ENCODE measurements around the gene TAF1C.
"Not testable (repeated sequence)": the region's sequence is repeated elsewhere in the genome, so short reads cannot be mapped to it uniquely, and the experiment has no call there.

Gene TAF1C

DNA sequence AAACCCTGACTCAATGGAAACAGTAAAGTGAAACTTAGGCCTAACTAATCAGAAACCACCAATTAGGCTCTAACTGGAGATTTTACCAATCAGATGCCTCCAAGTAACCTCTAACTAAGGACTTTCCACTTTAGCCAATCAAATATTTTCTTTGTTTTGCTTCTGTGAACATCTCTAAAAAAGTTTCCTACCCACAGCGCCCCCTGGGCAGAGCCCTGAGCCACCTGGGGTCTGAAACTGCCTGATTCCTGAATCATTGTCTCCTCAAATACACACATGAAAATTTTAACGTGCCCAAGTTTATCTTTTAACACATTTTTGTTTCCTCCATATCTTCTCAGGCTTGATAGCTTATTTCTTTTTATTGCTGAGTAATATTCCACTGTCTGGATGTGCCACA lies 23.1 kb upstream of the TAF1C start:
- ATAC-seq, result no peak

GRCh38 chr16:84207879-84208278 lies 21.0 kb upstream of the TAF1C start:
- ATAC-seq, result no peak

DNA sequence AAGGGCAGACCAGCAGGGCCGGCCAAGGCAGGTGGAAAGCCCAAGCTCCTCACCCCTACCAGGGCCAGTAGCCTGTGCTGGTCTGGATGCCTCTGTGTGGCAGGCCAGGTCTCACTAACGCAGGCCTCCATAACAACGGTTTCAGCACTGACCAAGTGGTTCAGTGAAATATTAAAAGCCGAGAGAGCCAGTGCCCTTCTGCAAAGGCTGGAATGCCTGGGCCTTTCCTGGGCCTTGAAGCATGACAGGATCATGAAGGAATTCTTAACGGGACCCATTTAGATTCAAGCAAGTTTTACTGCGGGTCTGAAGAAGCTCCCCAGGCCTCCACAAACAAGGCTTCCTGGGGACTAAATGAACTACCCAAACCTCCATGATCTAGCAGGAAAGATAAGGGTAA lies 20.4 kb upstream of the TAF1C start:
- no peak for ATAC-seq

DNA sequence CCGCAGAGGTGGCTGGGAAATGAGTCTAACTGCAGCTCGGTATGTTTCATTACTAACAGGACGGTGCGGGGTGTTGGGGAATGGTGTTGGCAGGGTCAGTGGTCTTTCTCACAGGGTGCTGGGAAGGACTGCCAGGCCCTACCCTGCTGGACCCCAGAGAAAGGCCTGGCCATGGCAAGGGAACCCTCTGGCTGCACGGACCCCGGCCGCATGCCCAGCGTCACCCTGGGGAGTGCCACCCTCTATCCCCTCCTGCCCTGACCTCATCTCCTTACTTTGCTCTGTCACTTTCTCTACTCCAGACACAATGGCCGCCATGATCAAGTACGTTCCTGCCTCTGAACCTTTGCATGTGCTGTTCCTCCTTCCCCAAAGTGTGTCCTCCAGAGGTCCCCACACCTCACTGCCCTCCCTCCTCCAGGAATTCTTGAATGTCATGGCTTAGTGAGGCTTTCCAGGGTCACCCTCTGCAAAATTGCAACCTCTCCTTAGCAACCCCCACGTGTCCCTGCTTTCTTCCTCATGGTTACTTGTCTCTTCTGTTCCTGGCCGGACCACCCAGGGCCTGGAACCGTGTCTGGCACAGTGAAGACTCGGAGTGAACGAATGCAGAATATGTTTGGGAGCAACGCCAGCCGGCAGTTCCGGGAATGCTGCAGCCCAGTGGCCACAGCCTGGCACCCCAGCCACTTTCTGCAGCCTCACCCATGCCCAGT lies 19.3 kb upstream of the TAF1C start:
- no peak for ATAC-seq

DNA sequence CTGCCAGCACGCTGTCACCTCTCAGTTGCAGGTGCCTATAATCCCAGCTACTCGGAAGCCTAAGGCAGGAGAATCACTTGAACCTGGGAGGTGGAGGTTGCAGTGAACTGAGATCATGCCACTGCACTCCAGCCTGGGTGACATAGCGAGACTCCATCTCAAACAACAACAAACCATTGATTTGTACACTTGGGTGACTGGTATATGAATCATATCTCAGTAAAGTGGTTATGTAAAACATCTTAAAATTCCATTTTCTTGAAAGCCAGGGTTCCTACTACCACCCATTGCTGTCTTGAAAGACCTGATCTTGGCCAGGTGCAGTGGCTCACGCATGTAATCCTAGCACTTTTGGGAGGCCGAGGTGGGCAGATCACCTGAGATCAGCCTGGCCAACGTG lies 18.3 kb upstream of the TAF1C start:
- not testable (repeated sequence) for ATAC-seq

- ATAC-seq, result not testable (repeated sequence)
Measured at GRCh38 chr16:84204551-84204950, 17.7 kb upstream of the TAF1C start.

- ATAC-seq, result no peak
Measured at GRCh38 chr16:84199861-84200260, 13.0 kb upstream of the TAF1C start.

DNA sequence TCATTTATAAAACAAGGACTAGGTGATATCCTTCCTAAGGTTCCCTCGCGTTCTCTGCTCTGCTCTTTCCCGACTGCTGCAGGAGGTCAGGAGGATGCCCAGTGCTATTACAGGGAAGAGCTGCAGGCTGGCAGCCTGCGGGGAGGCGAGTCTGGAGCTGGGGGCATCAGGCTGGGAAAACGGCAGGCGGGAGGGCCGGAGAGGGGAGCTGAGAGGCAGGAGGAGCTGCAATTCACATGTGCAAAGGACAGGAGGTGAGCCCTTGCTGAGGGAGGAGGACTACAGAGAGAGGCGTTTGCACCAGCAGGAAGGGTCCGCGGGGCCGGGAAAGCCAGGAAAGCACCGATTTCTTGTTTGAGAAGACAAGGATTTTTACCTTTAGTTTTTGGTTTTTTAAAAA lies 12.2 kb upstream of the TAF1C start:
- ATAC-seq, result no peak

- ATAC-seq, result no peak
Measured at GRCh38 chr16:84198401-84198800, 11.5 kb upstream of the TAF1C start.

DNA sequence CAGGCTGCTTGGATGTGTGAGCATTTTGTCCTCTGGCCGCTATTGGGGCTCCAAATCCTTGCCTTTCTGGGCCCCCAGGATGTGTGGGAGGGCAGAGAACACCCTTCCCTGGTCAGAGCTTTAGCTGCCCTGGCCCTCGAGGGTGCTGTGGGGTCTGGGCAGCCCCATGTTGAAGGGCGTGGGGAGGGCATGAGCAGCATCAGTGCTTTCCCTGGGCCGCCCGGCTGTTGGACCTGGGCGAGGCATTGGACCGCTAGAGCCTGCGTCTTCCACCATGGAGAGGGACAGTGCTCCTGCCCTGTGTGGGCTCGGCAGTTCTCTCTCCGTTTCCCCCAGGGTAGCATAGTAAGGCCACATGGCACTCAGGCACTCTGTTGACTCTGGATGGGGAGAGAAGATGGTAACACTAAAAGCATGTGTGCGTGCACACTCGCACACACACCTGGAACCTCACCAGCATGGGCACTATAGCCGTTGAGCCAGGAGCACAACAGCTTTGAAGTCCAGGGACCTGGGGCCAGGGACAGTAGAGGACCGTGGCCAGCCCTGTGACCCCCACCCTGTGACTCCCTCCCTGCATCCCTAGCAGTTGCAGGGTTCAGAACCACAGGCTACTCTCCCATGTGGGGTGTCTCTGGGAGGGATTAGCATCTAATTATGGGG lies 10.7 kb upstream of the TAF1C start:
- ATAC-seq, result no peak

DNA sequence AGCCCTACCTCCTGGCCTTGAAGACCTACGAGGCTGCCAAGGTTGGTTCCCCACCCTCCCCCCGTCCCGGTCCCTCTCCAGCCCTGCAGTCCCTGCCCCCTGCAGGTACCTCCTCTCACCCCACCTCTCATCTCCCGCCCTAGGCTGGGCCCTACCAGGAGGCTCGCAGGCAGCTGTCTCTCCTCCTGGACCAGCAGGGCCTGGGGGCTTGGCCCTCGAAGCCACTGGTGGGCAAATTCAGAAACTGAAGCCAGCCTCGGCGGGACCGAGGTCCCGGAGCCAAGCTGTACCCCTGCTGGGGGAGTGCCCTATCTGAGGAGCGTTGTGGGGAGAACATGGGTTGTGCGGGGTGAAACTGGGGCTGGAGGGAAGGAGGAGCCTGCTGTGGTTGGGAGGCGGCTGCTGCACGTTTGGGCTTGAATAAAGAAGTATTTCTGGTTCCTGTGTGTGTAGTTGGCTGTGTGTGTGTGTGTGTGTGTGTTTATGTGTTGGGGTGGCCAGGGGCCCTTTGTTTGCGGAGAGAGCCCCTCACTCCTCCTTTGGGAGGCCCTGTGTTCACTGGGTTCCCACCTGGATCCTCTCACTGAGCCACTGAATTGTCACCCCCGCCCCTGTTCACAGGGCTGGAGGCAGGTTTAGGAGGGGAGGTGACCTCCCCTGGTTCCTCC lies 10.0 kb upstream of the TAF1C start:
- ATAC-seq, result no peak

DNA sequence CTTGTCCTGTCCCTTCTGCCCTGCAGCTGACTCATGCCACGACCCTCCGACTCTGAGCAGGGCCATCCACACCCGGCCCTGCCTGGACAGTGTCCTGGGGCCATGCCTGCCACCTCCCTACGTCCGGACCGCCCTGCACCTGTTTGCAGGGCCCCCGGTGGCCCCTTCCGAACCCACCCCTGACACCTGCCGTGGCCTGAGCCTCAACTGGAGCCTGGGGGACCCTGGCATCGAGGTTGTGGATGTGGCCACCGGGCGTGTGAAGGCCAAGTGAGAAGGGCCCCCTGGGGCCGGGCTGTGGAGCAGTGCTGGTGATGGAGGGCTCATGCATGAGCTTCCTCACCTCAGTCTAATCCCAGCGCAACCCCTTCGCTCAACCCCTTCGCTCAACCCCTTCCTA lies 9.2 kb upstream of the TAF1C start:
- ATAC-seq, result no peak

- no peak for ATAC-seq
Measured at GRCh38 chr16:84195201-84196093, 8.6 kb upstream of the TAF1C start.

- peak; percentile 57 to 72 for ATAC-seq
Measured at GRCh38 chr16:84194470-84195200, 7.8 kb upstream of the TAF1C start.

- ATAC-seq, result peak; percentile 15 to 36
Measured at GRCh38 chr16:84194018-84194417, 7.2 kb upstream of the TAF1C start.

DNA sequence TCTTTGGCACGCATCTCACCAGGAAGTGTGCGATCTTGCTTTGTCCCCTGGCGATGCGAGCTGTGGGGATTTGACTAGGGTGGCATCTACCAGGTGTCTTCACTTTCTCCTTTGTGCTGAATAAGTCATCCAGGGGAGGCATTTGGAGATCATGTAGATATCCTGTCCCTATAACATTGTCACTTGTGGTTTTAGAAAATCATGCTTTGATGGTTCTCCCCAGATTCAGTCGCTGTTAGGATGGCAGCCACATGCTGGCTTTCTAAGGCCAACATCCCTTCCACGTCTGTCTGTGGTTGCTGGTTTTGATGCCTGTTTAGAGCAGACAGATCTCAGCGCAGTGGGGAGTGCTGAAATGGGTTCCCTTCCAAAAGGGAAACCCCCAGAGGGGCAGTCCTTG lies 6.6 kb upstream of the TAF1C start:
- ATAC-seq, result peak in 1 of 2 donors; percentile 15

DNA sequence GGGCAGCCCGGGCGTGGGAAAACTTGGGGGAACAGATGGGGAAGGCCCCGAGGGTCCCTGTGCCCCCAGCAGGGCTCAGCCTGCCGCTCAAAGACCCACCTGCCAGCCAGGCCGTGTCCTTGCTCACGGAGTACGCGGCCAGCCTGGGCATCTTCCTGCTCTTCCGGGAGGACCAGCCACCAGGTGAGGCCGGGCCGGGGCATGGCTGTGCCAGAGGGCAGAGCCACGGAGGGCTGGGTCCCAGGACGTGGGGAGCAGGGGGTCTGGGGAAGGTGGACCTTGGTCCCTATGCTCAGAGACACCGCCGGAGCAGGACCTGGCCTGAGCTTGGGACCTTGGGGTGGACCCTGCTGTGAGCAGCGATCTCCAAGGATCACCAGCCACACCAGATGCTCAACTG lies 4.6 kb upstream of the TAF1C start:
- ATAC-seq, result no peak

- ATAC-seq, result no peak
Measured at GRCh38 chr16:84190731-84191388, 4.0 kb upstream of the TAF1C start, which contains the start of gene ADAD2. ADAD2 (plus strand) TSS chr16:84191157; CDS start chr16:84191231, 74 bp downstream.

DNA sequence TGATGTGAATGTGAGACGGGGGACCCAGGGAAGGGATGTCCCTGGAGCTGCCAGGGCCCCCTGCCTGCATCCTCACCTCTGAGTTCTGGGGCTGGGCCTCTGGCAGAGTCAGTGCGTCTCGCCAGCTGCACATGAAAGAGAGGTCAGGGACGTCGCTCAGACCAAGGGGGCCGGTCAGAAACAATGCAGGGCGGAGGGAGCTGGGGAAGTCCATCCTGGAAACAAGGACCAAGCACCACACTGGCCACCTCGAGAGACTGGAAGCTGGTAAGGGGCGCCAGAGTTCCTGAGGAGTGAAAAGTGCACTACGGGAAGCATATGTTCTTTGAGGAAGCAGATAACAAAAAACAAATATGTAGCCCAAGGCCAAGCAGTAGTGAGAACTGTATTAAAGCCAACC lies 2.1 kb downstream of the TAF1C start:
- no peak for ATAC-seq

GRCh38 chr16:84183911-84184591 lies 2.8 kb downstream of the TAF1C start:
- ATAC-seq, result no peak

GRCh38 chr16:84183572-84183875 lies 3.3 kb downstream of the TAF1C start:
- ATAC-seq, result no peak

Data from activated CD4-positive, CD25-positive, alpha-beta regulatory T cell treated with anti-CD3 and anti-CD28 coated beads, Interleukin-2, amount 50 U/mL, for 24 hours (primary cell).